ENCODE measurements around the gene DEF6. TPM values are rescaled to one million over a fixed set of nuclear protein-coding genes. Genes with fewer than 3 reads are reported as not detected.

Gene DEF6
- total and polyA plus RNA-seq, 2 of the 13 experiments (the other 11 are each of a cell fraction or from before 2014, with no cell fraction given), result 5.2 to 10.0 TPM

- TF ChIP-seq CAMTA2 (CRISPR knock-in tag; IDR thresholded peaks at IDR 0.05; ENCODE audit: borderline replicate concordance) (no peak), SRSF1 (optimal IDR thresholded peaks at IDR 0.05; ENCODE audit: low read depth, low read length) (no peak), AKAP8 (CRISPR knock-in tag; IDR thresholded peaks at IDR 0.05) (no peak), ZNF879 (CRISPR knock-in tag; IDR thresholded peaks at IDR 0.05) (no peak), ESRRA (CRISPR knock-in tag; IDR thresholded peaks at IDR 0.05; ENCODE audit: low read depth) (no peak), KDM2A (CRISPR knock-in tag; IDR thresholded peaks at IDR 0.05; ENCODE audit: borderline replicate concordance, low read depth) (no peak), ZNF780A (CRISPR knock-in tag; IDR thresholded peaks at IDR 0.05) (no peak), GATAD1 (CRISPR knock-in tag; IDR thresholded peaks at IDR 0.05) (no peak), ZNF7 (CRISPR knock-in tag; IDR thresholded peaks at IDR 0.05) (no peak), FIP1L1 (IDR thresholded peaks at IDR 0.05; ENCODE audit: borderline replicate concordance, insufficient read depth, low read depth, low read length) (no peak)
- TF ChIP-seq, protein P1, sequence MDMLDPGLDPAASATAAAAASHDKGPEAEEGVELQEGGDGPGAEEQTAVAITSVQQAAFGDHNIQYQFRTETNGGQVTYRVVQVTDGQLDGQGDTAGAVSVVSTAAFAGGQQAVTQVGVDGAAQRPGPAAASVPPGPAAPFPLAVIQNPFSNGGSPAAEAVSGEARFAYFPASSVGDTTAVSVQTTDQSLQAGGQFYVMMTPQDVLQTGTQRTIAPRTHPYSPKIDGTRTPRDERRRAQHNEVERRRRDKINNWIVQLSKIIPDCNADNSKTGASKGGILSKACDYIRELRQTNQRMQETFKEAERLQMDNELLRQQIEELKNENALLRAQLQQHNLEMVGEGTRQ (IDR thresholded peaks at IDR 0.05; ENCODE audit: low read depth, low read length), result no peak
- TF ChIP-seq, protein P1 (CRISPR knock-in tag; IDR thresholded peaks at IDR 0.05; ENCODE audit: borderline replicate concordance), result no peak
- TF ChIP-seq, protein P2, sequence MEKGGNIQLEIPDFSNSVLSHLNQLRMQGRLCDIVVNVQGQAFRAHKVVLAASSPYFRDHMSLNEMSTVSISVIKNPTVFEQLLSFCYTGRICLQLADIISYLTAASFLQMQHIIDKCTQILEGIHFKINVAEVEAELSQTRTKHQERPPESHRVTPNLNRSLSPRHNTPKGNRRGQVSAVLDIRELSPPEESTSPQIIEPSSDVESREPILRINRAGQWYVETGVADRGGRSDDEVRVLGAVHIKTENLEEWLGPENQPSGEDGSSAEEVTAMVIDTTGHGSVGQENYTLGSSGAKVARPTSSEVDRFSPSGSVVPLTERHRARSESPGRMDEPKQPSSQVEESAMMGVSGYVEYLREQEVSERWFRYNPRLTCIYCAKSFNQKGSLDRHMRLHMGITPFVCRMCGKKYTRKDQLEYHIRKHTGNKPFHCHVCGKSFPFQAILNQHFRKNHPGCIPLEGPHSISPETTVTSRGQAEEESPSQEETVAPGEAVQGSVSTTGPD (CRISPR knock-in tag; IDR thresholded peaks at IDR 0.05), result 0 out of 2 replicates have a peak, but pooled peaks have one; percentile 47
- TF ChIP-seq, protein P3, sequence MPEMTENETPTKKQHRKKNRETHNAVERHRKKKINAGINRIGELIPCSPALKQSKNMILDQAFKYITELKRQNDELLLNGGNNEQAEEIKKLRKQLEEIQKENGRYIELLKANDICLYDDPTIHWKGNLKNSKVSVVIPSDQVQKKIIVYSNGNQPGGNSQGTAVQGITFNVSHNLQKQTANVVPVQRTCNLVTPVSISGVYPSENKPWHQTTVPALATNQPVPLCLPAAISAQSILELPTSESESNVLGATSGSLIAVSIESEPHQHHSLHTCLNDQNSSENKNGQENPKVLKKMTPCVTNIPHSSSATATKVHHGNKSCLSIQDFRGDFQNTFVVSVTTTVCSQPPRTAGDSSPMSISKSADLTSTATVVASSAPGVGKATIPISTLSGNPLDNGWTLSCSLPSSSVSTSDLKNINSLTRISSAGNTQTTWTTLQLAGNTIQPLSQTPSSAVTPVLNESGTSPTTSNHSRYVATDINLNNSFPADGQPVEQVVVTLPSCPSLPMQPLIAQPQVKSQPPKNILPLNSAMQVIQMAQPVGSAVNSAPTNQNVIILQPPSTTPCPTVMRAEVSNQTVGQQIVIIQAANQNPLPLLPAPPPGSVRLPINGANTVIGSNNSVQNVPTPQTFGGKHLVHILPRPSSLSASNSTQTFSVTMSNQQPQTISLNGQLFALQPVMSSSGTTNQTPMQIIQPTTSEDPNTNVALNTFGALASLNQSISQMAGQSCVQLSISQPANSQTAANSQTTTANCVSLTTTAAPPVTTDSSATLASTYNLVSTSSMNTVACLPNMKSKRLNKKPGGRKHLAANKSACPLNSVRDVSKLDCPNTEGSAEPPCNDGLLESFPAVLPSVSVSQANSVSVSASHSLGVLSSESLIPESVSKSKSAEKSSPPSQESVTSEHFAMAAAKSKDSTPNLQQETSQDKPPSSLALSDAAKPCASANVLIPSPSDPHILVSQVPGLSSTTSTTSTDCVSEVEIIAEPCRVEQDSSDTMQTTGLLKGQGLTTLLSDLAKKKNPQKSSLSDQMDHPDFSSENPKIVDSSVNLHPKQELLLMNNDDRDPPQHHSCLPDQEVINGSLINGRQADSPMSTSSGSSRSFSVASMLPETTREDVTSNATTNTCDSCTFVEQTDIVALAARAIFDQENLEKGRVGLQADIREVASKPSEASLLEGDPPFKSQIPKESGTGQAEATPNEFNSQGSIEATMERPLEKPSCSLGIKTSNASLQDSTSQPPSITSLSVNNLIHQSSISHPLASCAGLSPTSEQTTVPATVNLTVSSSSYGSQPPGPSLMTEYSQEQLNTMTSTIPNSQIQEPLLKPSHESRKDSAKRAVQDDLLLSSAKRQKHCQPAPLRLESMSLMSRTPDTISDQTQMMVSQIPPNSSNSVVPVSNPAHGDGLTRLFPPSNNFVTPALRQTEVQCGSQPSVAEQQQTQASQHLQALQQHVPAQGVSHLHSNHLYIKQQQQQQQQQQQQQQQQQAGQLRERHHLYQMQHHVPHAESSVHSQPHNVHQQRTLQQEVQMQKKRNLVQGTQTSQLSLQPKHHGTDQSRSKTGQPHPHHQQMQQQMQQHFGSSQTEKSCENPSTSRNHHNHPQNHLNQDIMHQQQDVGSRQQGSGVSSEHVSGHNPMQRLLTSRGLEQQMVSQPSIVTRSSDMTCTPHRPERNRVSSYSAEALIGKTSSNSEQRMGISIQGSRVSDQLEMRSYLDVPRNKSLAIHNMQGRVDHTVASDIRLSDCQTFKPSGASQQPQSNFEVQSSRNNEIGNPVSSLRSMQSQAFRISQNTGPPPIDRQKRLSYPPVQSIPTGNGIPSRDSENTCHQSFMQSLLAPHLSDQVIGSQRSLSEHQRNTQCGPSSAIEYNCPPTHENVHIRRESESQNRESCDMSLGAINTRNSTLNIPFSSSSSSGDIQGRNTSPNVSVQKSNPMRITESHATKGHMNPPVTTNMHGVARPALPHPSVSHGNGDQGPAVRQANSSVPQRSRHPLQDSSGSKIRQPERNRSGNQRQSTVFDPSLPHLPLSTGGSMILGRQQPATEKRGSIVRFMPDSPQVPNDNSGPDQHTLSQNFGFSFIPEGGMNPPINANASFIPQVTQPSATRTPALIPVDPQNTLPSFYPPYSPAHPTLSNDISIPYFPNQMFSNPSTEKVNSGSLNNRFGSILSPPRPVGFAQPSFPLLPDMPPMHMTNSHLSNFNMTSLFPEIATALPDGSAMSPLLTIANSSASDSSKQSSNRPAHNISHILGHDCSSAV (CRISPR knock-in tag; IDR thresholded peaks at IDR 0.05; ENCODE audit: borderline replicate concordance), result peak; percentile 90; the same call in 1 of the 2 replicates
Observed at GRCh38 chr6:35258858-35259193, 38.8 kb upstream of the DEF6 start (continued).

All from HepG2 (cell line).